ENCODE results near the gene PCED1B.

DNA sequence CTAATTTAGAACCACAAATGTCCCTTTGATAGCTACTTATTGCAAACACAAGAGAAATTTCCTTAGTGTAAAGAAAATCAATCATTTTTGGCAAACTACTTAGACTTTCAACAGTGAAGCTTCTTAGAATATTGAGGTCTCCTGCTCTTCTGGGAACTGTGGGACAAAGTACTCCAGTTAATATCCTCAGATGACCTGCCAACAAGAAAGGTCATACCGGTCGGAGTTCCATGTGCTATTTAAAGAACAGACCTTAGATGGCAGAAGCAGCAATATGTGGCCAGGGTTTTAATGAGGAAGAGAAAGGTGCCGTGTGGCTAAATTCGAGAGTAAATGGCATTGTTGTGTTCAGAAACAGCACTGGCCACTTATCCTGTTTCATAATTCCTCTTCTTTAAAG, 115.1 kb downstream of the PCED1B start:
- TF ChIP-seq EZH2 (IDR thresholded peaks at IDR 0.05; ENCODE audit: low read length, missing control alignments): no peak
- TF ChIP-seq, protein P1, sequence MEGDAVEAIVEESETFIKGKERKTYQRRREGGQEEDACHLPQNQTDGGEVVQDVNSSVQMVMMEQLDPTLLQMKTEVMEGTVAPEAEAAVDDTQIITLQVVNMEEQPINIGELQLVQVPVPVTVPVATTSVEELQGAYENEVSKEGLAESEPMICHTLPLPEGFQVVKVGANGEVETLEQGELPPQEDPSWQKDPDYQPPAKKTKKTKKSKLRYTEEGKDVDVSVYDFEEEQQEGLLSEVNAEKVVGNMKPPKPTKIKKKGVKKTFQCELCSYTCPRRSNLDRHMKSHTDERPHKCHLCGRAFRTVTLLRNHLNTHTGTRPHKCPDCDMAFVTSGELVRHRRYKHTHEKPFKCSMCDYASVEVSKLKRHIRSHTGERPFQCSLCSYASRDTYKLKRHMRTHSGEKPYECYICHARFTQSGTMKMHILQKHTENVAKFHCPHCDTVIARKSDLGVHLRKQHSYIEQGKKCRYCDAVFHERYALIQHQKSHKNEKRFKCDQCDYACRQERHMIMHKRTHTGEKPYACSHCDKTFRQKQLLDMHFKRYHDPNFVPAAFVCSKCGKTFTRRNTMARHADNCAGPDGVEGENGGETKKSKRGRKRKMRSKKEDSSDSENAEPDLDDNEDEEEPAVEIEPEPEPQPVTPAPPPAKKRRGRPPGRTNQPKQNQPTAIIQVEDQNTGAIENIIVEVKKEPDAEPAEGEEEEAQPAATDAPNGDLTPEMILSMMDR (conservative IDR thresholded peaks at IDR 0.05 in 1 of 2, IDR thresholded peaks at IDR 0.05 in 1 of 2; ENCODE audit: low read depth in 1 of 2, low read length in 2 of 2): no peak

Measured in fibroblast of lung (primary cell).